ENCODE data around the gene KLHL6. TPM values are rescaled to one million over a fixed set of nuclear protein-coding genes. Genes with fewer than 3 reads are reported as not detected.

The KLHL6 gene
- total RNA-seq, 1 experiment from 2014 or later, result 0.03 TPM

- no peak overlapping the region for H3K4me3 ChIP-seq (ENCODE audit: low read depth in 2 of 2, low read length in 2 of 2)
- ChIA-PET POLR2A (no interaction called here), CTCF (interaction anchor here (0.5 kb wide), 1 partner anchor 20 kb away, joined by 4 read pairs; no protein-coding TSS in a partner anchor)
- peaks cover 12% of the 10 kb centered on the region; the same call in 1 of the 2 replicates for H3K9me3 ChIP-seq (ENCODE audit: control insufficient read depth, insufficient read depth, low read depth, low read length)
- TF ChIP-seq POLR2AphosphoS5 (IDR thresholded peaks at IDR 0.05; ENCODE audit: low read depth, low read length) (no peak), TCF7L2 (IDR thresholded peaks at IDR 0.05; ENCODE audit: low read depth, low read length) (no peak), REST (IDR thresholded peaks at IDR 0.05; ENCODE audit: insufficient read depth in 1 of 2, low read depth in 2 of 2, low read length in 1 of 2) (no peak), SIN3A (IDR thresholded peaks at IDR 0.05; ENCODE audit: borderline replicate concordance, insufficient read depth, low read depth, low read length) (no peak), CTCF (IDR thresholded peaks at IDR 0.05) (no peak)
- H3K36me3 ChIP-seq (ENCODE audit: control insufficient read depth, insufficient read depth, low read length), result no peaks in the 10 kb centered on the region
- H3K27ac ChIP-seq (ENCODE audit: low read length), result no peak overlapping the region
- BruUV-seq (replicated peaks), result no TSS peak
- H3K4me1 ChIP-seq (ENCODE audit: control insufficient read depth, insufficient read depth, low read length), result no peaks in the 10 kb centered on the region
- ATAC-seq, result no peak
- intact Hi-C loops (cut with micrococcal nuclease; ENCODE audit: unreplicated experiment), result no loop called here
- H3K27me3 ChIP-seq (ENCODE audit: control insufficient read depth, insufficient read depth, low read length), result no peaks in the 10 kb centered on the region
- no peak for DNase-seq (ENCODE audit: low read depth, low spot score)
- in situ Hi-C loops (cut with HindIII; ENCODE audit: low pct_unique_long_range_greater_than_20kb, low sequenced_read_pairs), result no loop called here
Measured at GRCh38 chr3:183594636-183595035, 39.1 kb upstream of the KLHL6 start.

- ATAC-seq (no peak), DNase-seq (ENCODE audit: low read depth, low spot score) (no peak)
- no peak for TF ChIP-seq REST (IDR thresholded peaks at IDR 0.05; ENCODE audit: insufficient read depth in 1 of 2, low read depth in 2 of 2, low read length in 1 of 2)
- TF ChIP-seq TCF7L2 (IDR thresholded peaks at IDR 0.05; ENCODE audit: low read depth, low read length), result no peak
- TF ChIP-seq CTCF (IDR thresholded peaks at IDR 0.05), result no peak
- no peak for TF ChIP-seq POLR2AphosphoS5 (IDR thresholded peaks at IDR 0.05; ENCODE audit: low read depth, low read length)
- no peak for TF ChIP-seq SIN3A (IDR thresholded peaks at IDR 0.05; ENCODE audit: borderline replicate concordance, insufficient read depth, low read depth, low read length)
- in situ Hi-C loops (cut with HindIII; ENCODE audit: low pct_unique_long_range_greater_than_20kb, low sequenced_read_pairs) (no loop called here), intact Hi-C loops (cut with micrococcal nuclease; ENCODE audit: unreplicated experiment) (no loop called here)
- CTCF ChIA-PET, result no interaction called here
- H3K4me3 ChIP-seq (ENCODE audit: low read depth in 2 of 2, low read length in 2 of 2), result no peak overlapping the region
- no peaks in the 10 kb centered on the region for H3K36me3 ChIP-seq (ENCODE audit: control insufficient read depth, insufficient read depth, low read length)
- no peaks in the 10 kb centered on the region for H3K27me3 ChIP-seq (ENCODE audit: control insufficient read depth, insufficient read depth, low read length)
- H3K27ac ChIP-seq (ENCODE audit: low read length), result no peak overlapping the region
- peaks cover 5% of the 10 kb centered on the region; the same call in 1 of the 2 replicates for H3K9me3 ChIP-seq (ENCODE audit: control insufficient read depth, insufficient read depth, low read depth, low read length)
- BruUV-seq (replicated peaks), result no TSS peak
- POLR2A ChIA-PET, result no interaction called here
- H3K4me1 ChIP-seq (ENCODE audit: control insufficient read depth, insufficient read depth, low read length), result no peaks in the 10 kb centered on the region
Measured at GRCh38 chr3:183592821-183593220, 37.3 kb upstream of the KLHL6 start.
